GM19240 (cell line): ENCODE measurements around the gene TUBB2A.

Source experiments
- DNase-seq: peaks from one replicate; pipeline ENCODE4 v3.0.0; 2011; ENCODE audit warnings: low spot score; ENCODE audit not compliant: insufficient read length

TUBB2A gene

DNA sequence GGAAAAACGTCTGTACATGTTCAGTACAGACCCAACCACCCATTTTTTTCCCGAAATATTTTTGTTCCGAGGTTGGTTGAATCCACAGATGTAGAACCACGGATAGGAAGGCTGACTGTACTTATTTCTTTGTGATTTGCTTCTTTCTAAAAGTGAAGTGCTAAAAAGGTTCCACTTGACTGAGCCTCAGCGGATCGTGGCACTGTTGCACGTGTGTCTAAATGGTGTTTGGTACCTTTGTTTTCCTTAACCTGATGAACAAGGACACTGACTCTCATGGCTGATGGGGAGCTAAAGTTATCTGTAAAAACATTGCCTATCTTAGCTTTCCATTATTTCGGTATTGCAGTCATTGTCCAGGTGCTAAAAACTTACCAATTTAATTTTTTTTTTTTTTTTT is 32.7 kb downstream of the TUBB2A start:
- DNase-seq: no peak

GRCh38 chr6:3122823-3123182 is 34.5 kb downstream of the TUBB2A start:
- no peak for DNase-seq

- no peak for DNase-seq
Measured at GRCh38 chr6:3120765-3121089, 36.6 kb downstream of the TUBB2A start.

GRCh38 chr6:3119040-3119723 is 38.2 kb downstream of the TUBB2A start:
- no peak for DNase-seq

GRCh38 chr6:3118353-3119039 is 38.8 kb downstream of the TUBB2A start, which contains the start of gene BPHL:
TSS of gene BPHL (plus strand) at chr6:3118711. CDS start at chr6:3118741, 30 bp downstream.
- peak; percentile 91 for DNase-seq

- DNase-seq: no peak
Measured at GRCh38 chr6:3117912-3118352, 39.4 kb downstream of the TUBB2A start.

DNA sequence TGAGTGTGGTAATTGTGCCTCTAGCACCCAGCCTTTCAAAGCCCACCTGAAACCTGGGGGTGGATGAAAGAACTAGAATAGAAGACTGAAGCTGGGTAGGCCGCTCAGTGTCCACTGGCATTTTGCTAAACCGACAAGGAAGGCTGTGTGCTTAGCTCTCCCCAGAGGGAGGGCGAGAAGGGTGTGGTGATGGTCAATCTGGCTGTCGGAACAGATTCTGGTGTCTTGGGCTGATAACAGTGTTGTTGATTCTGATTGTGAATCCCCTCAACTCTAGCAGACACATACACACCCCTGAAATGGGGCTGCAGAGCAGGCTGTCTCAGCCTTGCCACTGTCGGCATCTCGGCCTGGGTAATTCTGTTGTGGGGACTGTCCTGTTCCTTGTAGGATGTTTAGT is 43.0 kb downstream of the TUBB2A start:
- DNase-seq: no peak

DNA sequence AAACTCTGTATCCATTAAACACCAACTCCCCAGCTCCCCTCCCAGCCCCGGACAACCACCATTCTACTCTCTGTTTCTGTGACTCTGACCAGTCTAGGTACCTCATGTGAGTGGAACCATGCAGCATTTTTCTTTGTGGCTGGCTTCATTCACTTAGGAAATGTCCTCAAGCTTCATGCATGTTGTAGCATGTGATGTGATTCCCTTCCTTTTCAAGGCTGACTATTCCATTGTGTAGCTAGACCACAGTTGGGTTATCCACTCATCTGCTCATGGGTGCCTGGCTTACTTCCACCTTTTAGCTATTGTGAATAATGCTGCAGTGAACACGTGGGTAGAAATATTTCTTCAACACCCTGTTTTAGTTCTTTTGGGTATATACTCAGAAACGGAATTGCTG is 47.6 kb downstream of the TUBB2A start:
- DNase-seq: no peak

DNA sequence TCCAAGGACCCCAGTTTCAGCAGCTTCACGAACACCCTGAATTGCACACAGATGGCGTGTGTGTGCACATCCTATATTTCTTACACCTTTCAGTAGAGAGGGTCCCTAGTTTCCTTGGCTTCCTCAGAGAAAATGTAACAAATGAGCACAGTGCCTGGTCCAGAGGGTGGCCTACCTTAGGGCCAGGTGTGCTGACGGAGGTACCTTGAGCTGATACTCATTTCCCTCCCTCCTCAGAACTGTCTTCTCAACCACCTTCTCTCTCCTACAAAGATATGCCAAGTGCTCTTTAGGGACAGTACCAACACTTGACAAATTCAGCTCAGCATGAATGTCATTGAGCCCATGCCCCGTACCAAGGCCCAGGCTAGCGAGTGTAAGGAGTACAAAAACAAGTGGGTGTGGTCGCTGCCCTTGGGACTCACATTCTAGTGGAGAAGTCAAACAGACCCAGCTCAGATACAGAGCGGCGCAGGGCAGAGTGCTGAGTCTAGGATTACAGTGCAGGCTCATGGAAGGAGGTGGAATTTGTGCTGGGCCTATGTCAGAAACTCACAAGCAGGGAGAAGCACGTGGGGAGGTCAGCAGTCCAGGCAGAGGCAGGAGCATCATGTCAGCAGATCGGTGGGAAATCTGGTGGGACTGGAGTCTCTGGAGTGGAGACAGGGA is 48.5 kb downstream of the TUBB2A start:
- DNase-seq: no peak
